Stomach (tissue), 4 donors: Measurements from ENCODE around the gene PPP2CA.

Experiments used
- CTCF ChIP-seq, 7 experiments: fragments of 450-650 bp in 4 of 7; fragments of 200-600 bp in 3 of 7; sonication (generic) in 3 of 7; IDR thresholded peaks; one replicate each; pipeline ENCODE4 v1.5.1; 2016 to 2019; ENCODE audit warnings: antibody characterized with exemption in 7 of 7, control low read depth in 2 of 7, mild to moderate bottlenecking in 1 of 7
- EP300 ChIP-seq: sonication (generic); formaldehyde crosslinking; IDR thresholded peaks from one replicate; pipeline ENCODE4 v1.6.1; 2017; ENCODE audit warnings: antibody characterized with exemption
- POLR2A ChIP-seq, 4 donors: fragments of 450-650 bp; IDR thresholded peaks; one replicate each; pipeline ENCODE4 v1.6.1; 2016; ENCODE audit warnings: antibody characterized with exemption in 4 of 4, control low read depth in 2 of 4, mild to moderate bottlenecking in 1 of 4, moderate library complexity in 1 of 4
- POLR2AphosphoS5 ChIP-seq, 3 donors: sonication (generic); formaldehyde crosslinking; IDR thresholded peaks; one replicate each; pipeline ENCODE4 v1.6.1; 2016; ENCODE audit warnings: antibody characterized with exemption in 3 of 3

GRCh38 chr5:134146651-134147518, 79.0 kb downstream of the PPP2CA start:
- no peak for TF ChIP-seq POLR2AphosphoS5 (IDR thresholded peaks at IDR 0.05)
- no peak for TF ChIP-seq CTCF (IDR thresholded peaks at IDR 0.05)
- no peak for TF ChIP-seq POLR2A (IDR thresholded peaks at IDR 0.05)
- TF ChIP-seq EP300 = no peak
